CD14-positive monocyte (primary cell): ENCODE data around the gene RNFT2. TPM values are rescaled to one million over a fixed set of nuclear protein-coding genes. Genes with fewer than 3 reads are reported as not detected.

Experiments
- DNase-seq, 3 donors: peaks; one replicate each; pipeline ENCODE4 v3.0.0-alpha.2; 2011 to 2022
- H2AFZ ChIP-seq: 2 replicates; pipeline ENCODE4 v1.6.0; 2012; ENCODE audit warnings: mild to moderate bottlenecking, low read depth, low read length, inconsistent platforms; ENCODE audit not compliant: insufficient read depth, poor library complexity, severe bottlenecking
- H3K27ac ChIP-seq, 2 donors: 1 replicate in 1 of 2; 2 replicates in 1 of 2; pipeline ENCODE4 v1.5.1; 2012 to 2013; ENCODE audit warnings: low read length in 2 of 2, control low read depth in 1 of 2, inconsistent platforms in 1 of 2, low read depth in 1 of 2, mild to moderate bottlenecking in 1 of 2
- H3K27me3 ChIP-seq, 2 donors: one replicate each; pipeline versions ENCODE4 v1.6.0 to v1.6.1; 2011 to 2013; ENCODE audit warnings: low read length in 2 of 2; ENCODE audit not compliant: control insufficient read depth in 2 of 2, insufficient read depth in 2 of 2
- H3K36me3 ChIP-seq, 2 donors: replicated peaks in 1 of 2; 1 replicate in 1 of 2; 2 replicates in 1 of 2; pipeline versions ENCODE4 v1.5.1 to v1.6.1; 2012 to 2013; ENCODE audit warnings: low read length in 2 of 2, control low read depth in 1 of 2, inconsistent platforms in 1 of 2, mild to moderate bottlenecking in 1 of 2; ENCODE audit not compliant: insufficient read depth in 2 of 2, control insufficient read depth in 1 of 2
- H3K4me1 ChIP-seq, 2 donors: 1 replicate in 1 of 2; 2 replicates in 1 of 2; pipeline versions ENCODE4 v1.5.1 to v1.6.1; 2012 to 2013; ENCODE audit warnings: low read length in 2 of 2, control low read depth in 1 of 2, inconsistent platforms in 1 of 2, mild to moderate bottlenecking in 1 of 2, moderate library complexity in 1 of 2; ENCODE audit not compliant: insufficient read depth in 2 of 2, control insufficient read depth in 1 of 2
- H3K4me2 ChIP-seq: replicated peaks from 2 replicates; pipeline ENCODE3; 2012; ENCODE audit warnings: low read length, moderate library complexity, mild to moderate bottlenecking; ENCODE audit not compliant: poor library complexity, severe bottlenecking; ENCODE audit errors: extremely low read depth
- H3K4me3 ChIP-seq, 3 experiments: fragments of 200-600 bp in 1 of 3; sonication (generic) in 1 of 3; replicated peaks in 1 of 3; 1 replicate in 2 of 3; 2 replicates in 1 of 3; pipeline ENCODE4 v1.5.1; 2011 to 2013; ENCODE audit warnings: low read length in 3 of 3, mild to moderate bottlenecking in 3 of 3, control low read depth in 2 of 3, low read depth in 2 of 3, inconsistent platforms in 1 of 3, moderate library complexity in 1 of 3
- H3K79me2 ChIP-seq: 2 replicates; pipeline ENCODE4 v1.6.0; 2012; ENCODE audit warnings: mild to moderate bottlenecking, control low read depth, inconsistent platforms, low read length, moderate library complexity; ENCODE audit not compliant: insufficient read depth
- H3K9ac ChIP-seq: 2 replicates; pipeline ENCODE4 v1.6.0; 2017; ENCODE audit warnings: low read length, mild to moderate bottlenecking; ENCODE audit not compliant: insufficient read depth, poor library complexity, severe bottlenecking
- H3K9me3 ChIP-seq, 2 donors: replicated peaks in 1 of 2; 1 replicate in 1 of 2; 2 replicates in 1 of 2; pipeline versions ENCODE4 v1.5.1 to v1.6.1; 2012 to 2013; ENCODE audit warnings: low read length in 2 of 2, control low read depth in 1 of 2; ENCODE audit not compliant: control insufficient read depth in 1 of 2, insufficient read depth in 1 of 2
- H4K20me1 ChIP-seq: 2 replicates; pipeline ENCODE4 v1.6.0; 2012; ENCODE audit warnings: mild to moderate bottlenecking, low read length, control low read depth, moderate library complexity; ENCODE audit not compliant: insufficient read depth
- H3K27ac Mint-ChIP-seq, 7 donors: one replicate each; pipeline ENCODE4 v1.8.0; 2020; ENCODE audit warnings: mild to moderate bottlenecking in 7 of 7, mixed read lengths in 7 of 7, moderate library complexity in 6 of 7, inconsistent platforms in 2 of 7
- H3K27me3 Mint-ChIP-seq, 3 donors: one replicate each; pipeline ENCODE4 v1.8.0; 2021 to 2022; ENCODE audit warnings: low read depth in 3 of 3, mild to moderate bottlenecking in 3 of 3, mixed read lengths in 3 of 3, moderate library complexity in 3 of 3, inconsistent platforms in 1 of 3
- H3K36me3 Mint-ChIP-seq, 2 donors: one replicate each; pipeline ENCODE4 v1.8.0; 2020; ENCODE audit warnings: mixed read lengths in 2 of 2, inconsistent platforms in 1 of 2, mild to moderate bottlenecking in 1 of 2
- H3K4me1 Mint-ChIP-seq: one replicate; pipeline ENCODE4 v1.8.0; 2020; ENCODE audit warnings: mild to moderate bottlenecking, mixed read lengths
- H3K4me3 Mint-ChIP-seq, 2 donors: one replicate each; pipeline ENCODE4 v1.8.0; 2020; ENCODE audit warnings: mild to moderate bottlenecking in 2 of 2, mixed read lengths in 2 of 2, moderate library complexity in 1 of 2
- H3K9me3 Mint-ChIP-seq, 7 donors: one replicate each; pipeline ENCODE4 v1.8.0; 2020 to 2022; ENCODE audit warnings: mixed read lengths in 7 of 7, mild to moderate bottlenecking in 6 of 7, moderate library complexity in 6 of 7, inconsistent platforms in 2 of 7
- CTCF ChIP-seq: fragments of 200-600 bp; IDR thresholded peaks from one replicate; pipeline ENCODE4 v1.8.0; 2022; ENCODE audit warnings: antibody characterized with exemption, mild to moderate bottlenecking
- WGBS: methylation state at CpG from one replicate; pipeline ENCODE4 v1.1.5; 2013; ENCODE audit warnings: missing lambda C conversion rate; ENCODE audit not compliant: insufficient coverage; 5-methylcytosine and 5-hydroxymethylcytosine counted together
- intact Hi-C, 2 donors: fragments of 100-400 bp; cut with micrococcal nuclease; formaldehyde crosslinking; loops; one replicate each; pipeline versions ENCODE4 v1.15.0 to v1.15.1; 2023
- polyA plus RNA-seq, 3 donors: library from polyadenylated mRNA; depleted of rRNA in 1 of 3; unstranded in 2 of 3; stranded (reverse) in 1 of 3; fragments of 300-500 nt in 2 of 3; fragments of >200 nt in 1 of 3; fragmentation: Illumina TruSeq in 2 of 3; gene quantifications; 1 replicate in 2 of 3; 2 replicates in 1 of 3; pipeline ENCODE4 v1.2.3, GENCODE V29; 2012 to 2021

Gene RNFT2
- polyA plus RNA-seq, 3 donors = 0.05 TPM; not detected in 2

GRCh38 chr12:116689521-116689920, 48.6 kb upstream of the RNFT2 start:
- Histone ChIP-seq H3K79me2 (peaks cover 2% of the 10 kb centered on the region), H3K27ac (no peak overlapping the region), H3K4me3 (no peak overlapping the region), H3K4me1 (peaks cover 38 to 47% of the 10 kb centered on the region in 2 donors), H4K20me1 (no peaks in the 10 kb centered on the region), H3K9ac (no peak overlapping the region), H2AFZ (no peak overlapping the region), H3K36me3 (no peaks in the 10 kb centered on the region), H3K9me3 (peaks cover 0 to 6% of the 10 kb centered on the region in 2 donors), H3K27me3 (no peaks in the 10 kb centered on the region), H3K4me2 (no peak overlapping the region)
- Mint-ChIP-seq H3K4me3 (peak overlapping the region in 1 of 2 donors; percentile 63), H3K27ac (no peak overlapping the region), H3K36me3 (no peaks in the 10 kb centered on the region), H3K27me3 (peaks cover 1 to 6% (median 3%) of the 10 kb centered on the region in 3 donors), H3K9me3 (peaks cover 0 to 5% (median 0%) of the 10 kb centered on the region in 7 donors), H3K4me1 (peaks cover 50% of the 10 kb centered on the region)
- intact Hi-C loops = no loop called here
- TF ChIP-seq CTCF = no peak
- no CpG with 5 or more reads among the region's 5 CpGs for WGBS
- DNase-seq = no peak

- Histone ChIP-seq H3K4me3 (no peak overlapping the region), H2AFZ (peak overlapping the region; percentile 48), H3K27me3 (no peaks in the 10 kb centered on the region), H4K20me1 (no peaks in the 10 kb centered on the region), H3K4me1 (peaks cover 42 to 54% of the 10 kb centered on the region in 2 donors), H3K4me2 (no peak overlapping the region), H3K27ac (no peak overlapping the region), H3K9ac (no peak overlapping the region), H3K9me3 (peaks cover 0 to 6% of the 10 kb centered on the region in 2 donors), H3K36me3 (no peaks in the 10 kb centered on the region), H3K79me2 (peaks cover 2% of the 10 kb centered on the region)
- H3K36me3 Mint-ChIP-seq = no peaks in the 10 kb centered on the region
- H3K4me3 Mint-ChIP-seq = peak overlapping the region in 1 of 2 donors; percentile 48
- peak overlapping the region in 1 of 7 donors; percentile 35 for H3K27ac Mint-ChIP-seq
- TF ChIP-seq CTCF = no peak
- WGBS = 83% methylated on average over 3 of the region's 8 CpGs
- DNase-seq = no peak
- intact Hi-C loops = no loop called here
- H3K4me1 Mint-ChIP-seq = peaks cover 56% of the 10 kb centered on the region
- peaks cover 3 to 12% (median 4%) of the 10 kb centered on the region in 3 donors for H3K27me3 Mint-ChIP-seq
- H3K9me3 Mint-ChIP-seq = peaks cover 0 to 5% (median 0%) of the 10 kb centered on the region in 7 donors
Observed at GRCh38 chr12:116689979-116690744, 48.0 kb upstream of the RNFT2 start.
